A673 (cell line): ENCODE data around the gene GLS2. TPM values are rescaled to one million over a fixed set of nuclear protein-coding genes. Genes with fewer than 3 reads are reported as not detected.
A peak's percentile ranks its signal among the peaks of the same experiment; 100 is the strongest.
"Not testable (repeated sequence)": the region's sequence is repeated elsewhere in the genome, so short reads cannot be mapped to it uniquely, and the experiment has no call there.

Experiments used
- BruUV-seq: library from RNA; stranded (reverse); fragments of 400-500 nt; replicated peaks from 2 replicates; lab custom pipeline; 2021; lab: Mats Ljungman, UMichigan
- CTCF ChIA-PET: fragments of 300-600 bp; sonication (Branson Sonifier 250); formaldehyde crosslinking; loops from one replicate; lab custom pipeline; 2022; ENCODE audit warnings: antibody characterized with exemption; lab: Charles Lee
- POLR2A ChIA-PET: fragments of 300-600 bp; sonication (Branson Sonifier 250); formaldehyde crosslinking; loops from one replicate; lab custom pipeline; 2022; ENCODE audit warnings: antibody characterized with exemption; ENCODE audit not compliant: low non-redundant PET; lab: Charles Lee
- DNase-seq: peaks from one replicate; pipeline ENCODE4 v3.0.0-alpha.2; 2015; ENCODE audit warnings: low spot score
- H3K27ac ChIP-seq: fragments of 200-600 bp; sonication (generic); 2 replicates; pipeline ENCODE4 v1.5.1; 2016; ENCODE audit warnings: mixed run types, low read depth, mild to moderate bottlenecking, mixed read lengths, antibody characterized with exemption, low read length; ENCODE audit not compliant: poor library complexity, severe bottlenecking
- H3K27me3 ChIP-seq: fragments of 200-600 bp; sonication (generic); replicated peaks from 2 replicates; pipeline ENCODE4 v1.6.1; 2017; ENCODE audit warnings: mixed run types, low read depth, mild to moderate bottlenecking, mixed read lengths, antibody characterized with exemption, low read length; ENCODE audit not compliant: insufficient read depth, poor library complexity
- H3K36me3 ChIP-seq: fragments of 200-600 bp; sonication (generic); 2 replicates; pipeline ENCODE4 v1.6.1; 2016; ENCODE audit warnings: mixed run types, mild to moderate bottlenecking, mixed read lengths, antibody characterized with exemption, low read length; ENCODE audit not compliant: insufficient read depth, poor library complexity, severe bottlenecking
- H3K4me1 ChIP-seq: fragments of 200-600 bp; sonication (generic); 2 replicates; pipeline ENCODE4 v1.6.1; 2017; ENCODE audit warnings: mixed run types, mild to moderate bottlenecking, mixed read lengths, antibody characterized with exemption, low read length; ENCODE audit not compliant: insufficient read depth, poor library complexity, severe bottlenecking
- H3K4me3 ChIP-seq: fragments of 200-600 bp; sonication (generic); 2 replicates; pipeline ENCODE4 v1.5.1; 2016; ENCODE audit warnings: low read depth, mixed run types, mild to moderate bottlenecking, mixed read lengths, low read length; ENCODE audit not compliant: poor library complexity, severe bottlenecking
- H3K9me3 ChIP-seq: fragments of 200-600 bp; sonication (generic); 2 replicates; pipeline ENCODE4 v1.6.1; 2016; ENCODE audit warnings: mixed run types, low read depth, mild to moderate bottlenecking, mixed read lengths, antibody characterized with exemption, low read length; ENCODE audit not compliant: poor library complexity, severe bottlenecking
- EZH2 ChIP-seq: fragments of 200-600 bp; sonication (generic); IDR thresholded peaks from 2 replicates; pipeline ENCODE4 v1.6.1; 2017; ENCODE audit warnings: borderline replicate concordance, low read depth, mild to moderate bottlenecking, mixed read lengths, antibody characterized with exemption, low read length; ENCODE audit not compliant: poor library complexity, severe bottlenecking
- intact Hi-C: fragments of 100-400 bp; cut with micrococcal nuclease; formaldehyde crosslinking; loops from one replicate; pipeline ENCODE4 v1.10.0; 2022; ENCODE audit not compliant: unreplicated experiment
- total RNA-seq: library from RNA; stranded (reverse); gene quantifications from 2 replicates; pipeline ENCODE4 v1.2.3, GENCODE V29; 2021
- TF ChIP-seq, protein P1 (sequence below): fragments of 300-800, 200-600 bp; sonication (generic); conservative IDR thresholded peaks from 2 replicates; pipeline ENCODE4 v1.5.1; 2017; ENCODE audit warnings: low read depth, mild to moderate bottlenecking, antibody characterized with exemption, low read length, moderate library complexity, mixed read lengths

Gene GLS2
- total RNA-seq, 1 experiment from 2014 or later, result not detected

DNA sequence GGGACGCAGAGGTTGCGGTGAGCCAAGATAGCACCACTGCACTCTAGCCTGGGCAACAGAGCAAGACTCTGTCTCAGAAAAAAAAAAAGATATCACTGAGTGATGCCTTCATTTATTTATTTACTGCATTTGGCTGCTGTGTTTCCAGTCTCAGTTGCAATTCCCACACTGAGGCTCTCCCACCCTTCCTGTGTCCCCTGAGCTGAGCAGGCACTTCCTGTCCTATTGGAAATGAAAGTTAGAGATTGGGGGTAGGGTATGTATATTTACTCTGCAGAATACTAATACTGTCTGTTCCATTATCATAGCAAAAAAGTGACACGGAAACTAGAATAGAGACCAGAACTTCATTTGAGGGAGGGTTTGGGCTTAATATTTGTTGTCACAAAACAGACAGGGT lies 32.1 kb upstream of the GLS2 start:
- H3K4me1 ChIP-seq, result peaks cover 19% of the 10 kb centered on the region
- peak overlapping the region; percentile 13 for H3K27ac ChIP-seq
- ChIA-PET POLR2A (no interaction called here), CTCF (interaction anchor here (0.7 kb wide), 1 partner anchor 67 kb away, joined by 3 read pairs; no protein-coding TSS in a partner anchor)
- H3K9me3 ChIP-seq, result no peaks in the 10 kb centered on the region
- TF ChIP-seq EZH2, result no peak
- TF ChIP-seq, protein P1, sequence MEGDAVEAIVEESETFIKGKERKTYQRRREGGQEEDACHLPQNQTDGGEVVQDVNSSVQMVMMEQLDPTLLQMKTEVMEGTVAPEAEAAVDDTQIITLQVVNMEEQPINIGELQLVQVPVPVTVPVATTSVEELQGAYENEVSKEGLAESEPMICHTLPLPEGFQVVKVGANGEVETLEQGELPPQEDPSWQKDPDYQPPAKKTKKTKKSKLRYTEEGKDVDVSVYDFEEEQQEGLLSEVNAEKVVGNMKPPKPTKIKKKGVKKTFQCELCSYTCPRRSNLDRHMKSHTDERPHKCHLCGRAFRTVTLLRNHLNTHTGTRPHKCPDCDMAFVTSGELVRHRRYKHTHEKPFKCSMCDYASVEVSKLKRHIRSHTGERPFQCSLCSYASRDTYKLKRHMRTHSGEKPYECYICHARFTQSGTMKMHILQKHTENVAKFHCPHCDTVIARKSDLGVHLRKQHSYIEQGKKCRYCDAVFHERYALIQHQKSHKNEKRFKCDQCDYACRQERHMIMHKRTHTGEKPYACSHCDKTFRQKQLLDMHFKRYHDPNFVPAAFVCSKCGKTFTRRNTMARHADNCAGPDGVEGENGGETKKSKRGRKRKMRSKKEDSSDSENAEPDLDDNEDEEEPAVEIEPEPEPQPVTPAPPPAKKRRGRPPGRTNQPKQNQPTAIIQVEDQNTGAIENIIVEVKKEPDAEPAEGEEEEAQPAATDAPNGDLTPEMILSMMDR, result no peak
- H3K27me3 ChIP-seq, result no peaks in the 10 kb centered on the region
- no TSS peak for BruUV-seq
- intact Hi-C loops, result loop anchor here (2.0 kb wide), 1 partner anchor 53 kb away; no protein-coding TSS in a partner anchor
- peak; percentile 23 for DNase-seq
- H3K36me3 ChIP-seq, result no peaks in the 10 kb centered on the region
- no peak overlapping the region for H3K4me3 ChIP-seq

- CTCF ChIA-PET, result no interaction called here
- BruUV-seq, result no TSS peak
- Histone ChIP-seq H3K27ac (no peak overlapping the region), H3K4me1 (peaks cover 19% of the 10 kb centered on the region), H3K27me3 (no peaks in the 10 kb centered on the region), H3K36me3 (no peaks in the 10 kb centered on the region), H3K9me3 (no peaks in the 10 kb centered on the region), H3K4me3 (no peak overlapping the region)
- TF ChIP-seq, protein P1, result no peak
- no peak for TF ChIP-seq EZH2
- DNase-seq, result no peak
- intact Hi-C loops, result no loop called here
- POLR2A ChIA-PET, result no interaction called here
These were observed 30.6 kb upstream of the GLS2 start for GRCh38 chr12:56518570-56518969.

GRCh38 chr12:56517854-56518253 lies 29.9 kb upstream of the GLS2 start:
- CTCF ChIA-PET, result no interaction called here
- intact Hi-C loops, result no loop called here
- Histone ChIP-seq H3K27me3 (no peaks in the 10 kb centered on the region), H3K4me1 (peaks cover 18% of the 10 kb centered on the region), H3K9me3 (no peaks in the 10 kb centered on the region), H3K36me3 (no peaks in the 10 kb centered on the region), H3K27ac (no peak overlapping the region), H3K4me3 (no peak overlapping the region)
- TF ChIP-seq, protein P1, result no peak
- TF ChIP-seq EZH2, result no peak
- DNase-seq, result no peak
- POLR2A ChIA-PET, result interaction anchor here (0.5 kb wide), 1 partner anchor 11 kb away, joined by 3 read pairs; no protein-coding TSS in a partner anchor
- no TSS peak for BruUV-seq

GRCh38 chr12:56514014-56514318 lies 26.0 kb upstream of the GLS2 start:
- H3K27me3 ChIP-seq, H3K4me3 ChIP-seq, BruUV-seq, H3K4me1 ChIP-seq, H3K9me3 ChIP-seq, POLR2A ChIA-PET, H3K27ac ChIP-seq, H3K36me3 ChIP-seq, DNase-seq: not testable (repeated sequence)
- CTCF ChIA-PET, result interaction anchor here (1.0 to 2.6 kb wide), 3 partner anchors 60 to 123 kb away, joined by 3 to 26 read pairs (median 20); no protein-coding TSS in a partner anchor
- intact Hi-C loops, result loop anchor here (5.0 kb wide), 3 partner anchors 58 to 598 kb away; partner anchors contain the start of gene STAT6
